IMR-90 (cell line): ENCODE data around the gene QRFP. TPM values are rescaled to one million over a fixed set of nuclear protein-coding genes. Genes with fewer than 3 reads are reported as not detected.

Source experiments
- ATAC-seq: fragments of 200-7000 bp; cut with Tn5 transposase; 2 replicates; pipeline ENCODE4 v1.9.1; 2020; ENCODE audit warnings: low read depth, mild to moderate bottlenecking, moderate library complexity
- BruUV-seq: library from RNA; stranded (reverse); fragments of 400-500 nt; replicated peaks from 2 replicates; lab custom pipeline; 2021; lab: Mats Ljungman, UMichigan
- CTCF ChIA-PET: fragments of 300-600 bp; formaldehyde crosslinking; extraction: SDS; loops from one replicate; lab custom pipeline; 2021; ENCODE audit warnings: antibody characterized with exemption; lab: Yijun Ruan, JAX
- POLR2A ChIA-PET: fragments of 300-600 bp; sonication (Branson Sonifier 250); formaldehyde crosslinking; loops from one replicate; lab custom pipeline; 2022; ENCODE audit warnings: antibody characterized with exemption; ENCODE audit not compliant: unreplicated experiment; lab: Charles Lee
- DNase-seq: peaks from one replicate; pipeline ENCODE4 v3.0.0; 2013
- H2AFZ ChIP-seq: replicated peaks from 2 replicates; pipeline ENCODE3; 2013; ENCODE audit warnings: low read length, mild to moderate bottlenecking; ENCODE audit not compliant: poor library complexity
- H2AK5ac ChIP-seq: 2 replicates; pipeline ENCODE4 v1.6.1; 2013; ENCODE audit warnings: low read depth, low read length, inconsistent platforms
- H2AK9ac ChIP-seq: replicated peaks from 2 replicates; pipeline ENCODE3; 2013; ENCODE audit warnings: mild to moderate bottlenecking, low read depth, low read length, moderate library complexity; ENCODE audit not compliant: poor library complexity
- H2BK120ac ChIP-seq: 2 replicates; pipeline ENCODE4 v1.6.1; 2013; ENCODE audit warnings: low read depth, low read length, inconsistent platforms
- H2BK15ac ChIP-seq: 3 replicates; pipeline ENCODE4 v1.6.1; 2013; ENCODE audit warnings: low read depth, low read length, inconsistent platforms
- H2BK20ac ChIP-seq: 2 replicates; pipeline ENCODE4 v1.6.1; 2013; ENCODE audit warnings: low read depth, mild to moderate bottlenecking, inconsistent platforms, low read length, moderate library complexity
- H2BK5ac ChIP-seq: 2 replicates; pipeline ENCODE4 v1.6.1; 2013; ENCODE audit warnings: mild to moderate bottlenecking, low read depth, low read length, inconsistent platforms; ENCODE audit not compliant: poor library complexity, severe bottlenecking
- H3K14ac ChIP-seq: replicated peaks from 2 replicates; pipeline ENCODE4 v1.6.1; 2013; ENCODE audit warnings: low read depth, low read length, inconsistent platforms
- H3K18ac ChIP-seq: 2 replicates; pipeline ENCODE4 v1.6.1; 2013; ENCODE audit warnings: low read depth, low read length, control low read depth
- H3K23ac ChIP-seq: 2 replicates; pipeline ENCODE4 v1.6.1; 2013; ENCODE audit warnings: low read depth, low read length, inconsistent platforms
- H3K27ac ChIP-seq: 2 replicates; pipeline ENCODE4 v1.5.1; 2013; ENCODE audit warnings: mild to moderate bottlenecking, control low read depth, low read length; ENCODE audit not compliant: insufficient read depth
- H3K27me3 ChIP-seq: 2 replicates; pipeline ENCODE4 v1.6.1; 2013; ENCODE audit warnings: low read length; ENCODE audit not compliant: control insufficient read depth, insufficient read depth
- H3K36me3 ChIP-seq: 2 replicates; pipeline ENCODE4 v1.6.1; 2013; ENCODE audit warnings: low read length, mixed read lengths; ENCODE audit not compliant: control insufficient read depth, insufficient read depth
- H3K4ac ChIP-seq: 2 replicates; pipeline ENCODE4 v1.6.1; 2013; ENCODE audit warnings: low read depth, low read length, inconsistent platforms
- H3K4me1 ChIP-seq: 2 replicates; pipeline ENCODE4 v1.6.1; 2013; ENCODE audit warnings: low read length, mixed read lengths; ENCODE audit not compliant: control insufficient read depth, insufficient read depth
- H3K4me2 ChIP-seq: 2 replicates; pipeline ENCODE4 v1.6.1; 2013; ENCODE audit warnings: low read depth, mild to moderate bottlenecking, control low read depth, low read length, moderate library complexity
- H3K4me3 ChIP-seq: 2 replicates; pipeline ENCODE4 v1.5.1; 2013; ENCODE audit warnings: low read depth, mild to moderate bottlenecking, control low read depth, low read length, moderate library complexity; ENCODE audit not compliant: insufficient read depth
- H3K56ac ChIP-seq: 2 replicates; pipeline ENCODE4 v1.6.1; 2013; ENCODE audit warnings: low read length, inconsistent platforms; ENCODE audit not compliant: insufficient read depth; ENCODE audit errors: extremely low read depth
- H3K79me1 ChIP-seq, 2 experiments: 2 replicates each; pipeline ENCODE4 v1.6.1; 2013; ENCODE audit warnings: low read length in 2 of 2, inconsistent platforms in 1 of 2, low read depth in 1 of 2
- H3K9ac ChIP-seq: 2 replicates; pipeline ENCODE4 v1.6.1; 2013; ENCODE audit warnings: low read depth, low read length, control low read depth
- H3K9me1 ChIP-seq: 2 replicates; pipeline ENCODE4 v1.6.1; 2013; ENCODE audit warnings: low read length, inconsistent platforms; ENCODE audit not compliant: insufficient read depth
- H3K9me3 ChIP-seq: 2 replicates; pipeline ENCODE4 v1.6.1; 2013; ENCODE audit warnings: low read length; ENCODE audit not compliant: control insufficient read depth, insufficient read depth
- H4K20me1 ChIP-seq: 2 replicates; pipeline ENCODE4 v1.6.1; 2013; ENCODE audit warnings: low read length, inconsistent platforms; ENCODE audit not compliant: insufficient read depth
- H4K5ac ChIP-seq: 2 replicates; pipeline ENCODE4 v1.6.1; 2013; ENCODE audit warnings: mild to moderate bottlenecking, low read depth, low read length, control low read depth
- H4K8ac ChIP-seq, 2 experiments: 2 replicates each; pipeline ENCODE4 v1.6.1; 2013; ENCODE audit warnings: low read depth in 2 of 2, low read length in 2 of 2, control low read depth in 1 of 2, inconsistent platforms in 1 of 2
- H4K91ac ChIP-seq: 2 replicates; pipeline ENCODE4 v1.6.1; 2013; ENCODE audit warnings: low read depth, low read length, inconsistent platforms; ENCODE audit not compliant: insufficient read depth
- CHD1 ChIP-seq: IDR thresholded peaks from 2 replicates; pipeline ENCODE4 v1.6.1; 2012; ENCODE audit warnings: low read depth, low read length, improper control_type of control experiment
- MAFK ChIP-seq: IDR thresholded peaks from 2 replicates; pipeline ENCODE4 v1.6.1; 2012; ENCODE audit warnings: low read depth, low read length, improper control_type of control experiment
- NFE2L2 ChIP-seq: fragments of 150-350 bp; IDR thresholded peaks from 2 replicates; pipeline ENCODE4 v1.6.1; 2016; ENCODE audit warnings: low read depth, mild to moderate bottlenecking, low read length
- RCOR1 ChIP-seq: IDR thresholded peaks from 2 replicates; pipeline ENCODE4 v1.6.1; 2012; ENCODE audit warnings: mild to moderate bottlenecking, low read length, improper control_type of control experiment; ENCODE audit not compliant: insufficient replicate concordance
- USF2 ChIP-seq: fragments of 150-350 bp; IDR thresholded peaks from 2 replicates; pipeline ENCODE4 v1.6.1; 2017; ENCODE audit warnings: mild to moderate bottlenecking, antibody characterized with exemption, low read length, low read depth
- WGBS, 2 experiments: methylation state at CpG; one replicate each; pipeline versions ENCODE4 v1.1.5 to v1.1.7; 2013; ENCODE audit warnings: missing lambda C conversion rate in 2 of 2; ENCODE audit not compliant: insufficient read length in 1 of 2; ENCODE audit errors: extremely low coverage in 2 of 2; 5-methylcytosine and 5-hydroxymethylcytosine counted together
- dilution Hi-C: fragments of 300-500 bp; cut with HindIII; formaldehyde crosslinking; loops from one replicate; pipeline ENCODE4 v1.14.3; 2018; ENCODE audit warnings: low sequenced_read_pairs; ENCODE audit not compliant: unreplicated experiment
- in situ Hi-C: fragments of 300-500 bp; cut with MboI; formaldehyde crosslinking; loops from 3 replicates; pipeline ENCODE4 v1.14.3; 2019; ENCODE audit warnings: low sequenced_read_pairs, inconsistent platforms, mixed read lengths
- intact Hi-C: fragments of 100-400 bp; cut with micrococcal nuclease; formaldehyde crosslinking; loops from 2 replicates; pipeline ENCODE4 v1.10.0; 2022
- polyA plus RNA-seq, 3 experiments: library from polyadenylated mRNA; depleted of rRNA; stranded (reverse); fragments of >200 nt; gene quantifications; 2 replicates each; pipeline ENCODE4 v1.2.3, GENCODE V29; 2012; ENCODE audit warnings: low replicate concordance in 1 of 3
- total RNA-seq: library from RNA; depleted of rRNA; stranded (reverse); fragments of >200 nt; gene quantifications from 2 replicates; pipeline ENCODE4 v1.2.3, GENCODE V29; 2012

The QRFP gene
- total and polyA plus RNA-seq, 2 of the 4 experiments (the other 2 are of a cell fraction): not detected

GRCh38 chr9:130914417-130915095 lies 17.9 kb upstream of the QRFP start:
- H3K27me3 ChIP-seq: no peaks in the 10 kb centered on the region
- CTCF ChIA-PET: no interaction called here
- H3K36me3 ChIP-seq: no peaks in the 10 kb centered on the region
- in situ Hi-C loops: no loop called here
- H3K4me1 ChIP-seq: peaks cover 6% of the 10 kb centered on the region
- H4K5ac ChIP-seq: no peak overlapping the region
- DNase-seq: no peak
- H3K4me2 ChIP-seq: no peak overlapping the region
- H4K8ac ChIP-seq: no peak overlapping the region
- no TSS peak for BruUV-seq
- no peaks in the 10 kb centered on the region for H3K9me3 ChIP-seq
- TF ChIP-seq NFE2L2: no peak
- no peak for TF ChIP-seq USF2
- no peak for TF ChIP-seq MAFK
- no peak for TF ChIP-seq RCOR1
- TF ChIP-seq CHD1: no peak
- intact Hi-C loops: no loop called here
- 0 out of 2 replicates have a peak overlapping the region, but pooled peaks have one; percentile 60 for H2AK5ac ChIP-seq
- no peak for ATAC-seq
- no peak overlapping the region for H2BK15ac ChIP-seq
- H3K27ac ChIP-seq: no peak overlapping the region
- no peak overlapping the region for H3K9ac ChIP-seq
- H3K4me3 ChIP-seq: no peak overlapping the region
- H3K14ac ChIP-seq: no peak overlapping the region
- no peak overlapping the region for H3K4ac ChIP-seq
- no peak overlapping the region for H4K91ac ChIP-seq
- H3K9me1 ChIP-seq: no peaks in the 10 kb centered on the region
- H3K79me1 ChIP-seq: no peaks in the 10 kb centered on the region
- H2BK120ac ChIP-seq: no peak overlapping the region
- H2BK20ac ChIP-seq: no peak overlapping the region
- no peak overlapping the region for H2BK5ac ChIP-seq
- no peak overlapping the region for H3K23ac ChIP-seq
- dilution Hi-C loops: no loop called here
- no peak overlapping the region for H3K56ac ChIP-seq
- H3K18ac ChIP-seq: no peak overlapping the region
- no peaks in the 10 kb centered on the region for H4K20me1 ChIP-seq
- peak overlapping the region; percentile 14 for H2AFZ ChIP-seq
- POLR2A ChIA-PET: no interaction called here
- no peak overlapping the region for H2AK9ac ChIP-seq
- 86% methylated on average over 12 of the region's 24 CpGs; no CpG with 5 or more reads in 1 of the 2 experiments for WGBS, 2 experiments
